Testis (tissue), 2 donors: ENCODE data around the gene FRS2.

Source experiments
- POLR2A ChIP-seq: fragments of 450-650 bp; IDR thresholded peaks from one replicate; pipeline ENCODE4 v1.6.1; 2017; ENCODE audit warnings: antibody characterized with exemption, mild to moderate bottlenecking, moderate library complexity
- TF ChIP-seq, protein P1 (sequence below), 3 experiments: fragments of 450-650 bp in 2 of 3; fragments of 200-600 bp in 1 of 3; sonication (generic) in 1 of 3; IDR thresholded peaks; one replicate each; pipeline ENCODE4 v1.5.1; 2016 to 2019; ENCODE audit warnings: antibody characterized with exemption in 3 of 3, mild to moderate bottlenecking in 2 of 3, moderate library complexity in 1 of 3

DNA sequence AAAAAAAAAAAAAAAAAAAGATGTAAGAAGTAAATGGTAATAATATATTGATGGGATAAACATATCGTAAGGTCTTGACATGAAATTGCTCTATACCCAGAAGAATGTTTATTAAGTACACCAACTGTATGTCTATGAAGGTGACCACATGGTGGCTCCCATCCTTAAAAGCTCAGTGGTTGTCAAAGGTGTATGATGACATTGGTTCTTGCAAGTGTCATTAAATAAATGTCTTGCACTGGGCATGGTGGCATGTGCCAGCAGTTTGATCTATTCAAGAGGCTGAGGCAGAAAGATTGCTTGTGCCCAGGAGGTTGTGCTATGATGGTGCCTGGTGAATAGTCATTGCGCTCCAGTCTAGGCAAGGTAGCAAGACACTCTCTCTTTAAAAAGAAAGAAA lies 125.5 kb downstream of the FRS2 start:
- TF ChIP-seq, protein P1, sequence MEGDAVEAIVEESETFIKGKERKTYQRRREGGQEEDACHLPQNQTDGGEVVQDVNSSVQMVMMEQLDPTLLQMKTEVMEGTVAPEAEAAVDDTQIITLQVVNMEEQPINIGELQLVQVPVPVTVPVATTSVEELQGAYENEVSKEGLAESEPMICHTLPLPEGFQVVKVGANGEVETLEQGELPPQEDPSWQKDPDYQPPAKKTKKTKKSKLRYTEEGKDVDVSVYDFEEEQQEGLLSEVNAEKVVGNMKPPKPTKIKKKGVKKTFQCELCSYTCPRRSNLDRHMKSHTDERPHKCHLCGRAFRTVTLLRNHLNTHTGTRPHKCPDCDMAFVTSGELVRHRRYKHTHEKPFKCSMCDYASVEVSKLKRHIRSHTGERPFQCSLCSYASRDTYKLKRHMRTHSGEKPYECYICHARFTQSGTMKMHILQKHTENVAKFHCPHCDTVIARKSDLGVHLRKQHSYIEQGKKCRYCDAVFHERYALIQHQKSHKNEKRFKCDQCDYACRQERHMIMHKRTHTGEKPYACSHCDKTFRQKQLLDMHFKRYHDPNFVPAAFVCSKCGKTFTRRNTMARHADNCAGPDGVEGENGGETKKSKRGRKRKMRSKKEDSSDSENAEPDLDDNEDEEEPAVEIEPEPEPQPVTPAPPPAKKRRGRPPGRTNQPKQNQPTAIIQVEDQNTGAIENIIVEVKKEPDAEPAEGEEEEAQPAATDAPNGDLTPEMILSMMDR (IDR thresholded peaks at IDR 0.05) = no peak
- TF ChIP-seq POLR2A = no peak
